CD4-positive, alpha-beta T cell treated with Interleukin-4 for 1 hour (primary cell): ENCODE measurements around the gene PLS3.

Experiments used
- DNase-seq, 2 donors: peaks; one replicate each; pipeline ENCODE4 v3.0.0-alpha.2; 2020 to 2022

Gene PLS3

GRCh38 chrX:115696939-115697338 lies 136.0 kb downstream of the PLS3 start:
- no peak for DNase-seq

- no peak for DNase-seq
Observed at GRCh38 chrX:115697806-115698205, 136.8 kb downstream of the PLS3 start.
